Neural cell (in vitro differentiated cells): ENCODE measurements around the gene NBEA. TPM values are rescaled to one million over a fixed set of nuclear protein-coding genes. Genes with fewer than 3 reads are reported as not detected.
"Not testable (repeated sequence)": the region's sequence is repeated elsewhere in the genome, so short reads cannot be mapped to it uniquely, and the experiment has no call there.

ENCODE experiments used
- H2AFZ ChIP-seq: fragments of 200-600, 300-800 bp; sonication (generic), shearing (Covaris generic); 2 replicates; pipeline ENCODE4 v1.6.0; 2014; ENCODE audit warnings: low read depth, mild to moderate bottlenecking, antibody characterized with exemption, low read length, moderate library complexity
- H3F3A ChIP-seq: fragments of 200-600 bp; shearing (Covaris generic); 2 replicates; pipeline ENCODE4 v1.6.1; 2016; ENCODE audit warnings: mild to moderate bottlenecking, moderate library complexity, mixed read lengths, antibody characterized with exemption, low read length; ENCODE audit not compliant: insufficient read depth, poor library complexity, severe bottlenecking
- H3K27ac ChIP-seq: fragments of 200-600, 300-800 bp; sonication (generic), shearing (Covaris generic); 2 replicates; pipeline ENCODE4 v1.5.1; 2014; ENCODE audit warnings: mild to moderate bottlenecking, low read length, moderate library complexity
- H3K27me3 ChIP-seq: fragments of 300-800, 200-600 bp; sonication (generic), shearing (Covaris generic); 2 replicates; pipeline ENCODE4 v1.6.0; 2014; ENCODE audit warnings: mild to moderate bottlenecking, low read depth, low read length, moderate library complexity; ENCODE audit not compliant: insufficient read depth
- H3K36me3 ChIP-seq: fragments of 300-800, 200-600 bp; sonication (generic), shearing (Covaris generic); 2 replicates; pipeline ENCODE4 v1.5.1; 2014; ENCODE audit warnings: mild to moderate bottlenecking, antibody characterized with exemption, low read length, moderate library complexity; ENCODE audit not compliant: insufficient read depth
- H3K4me2 ChIP-seq: fragments of 300-800, 200-600 bp; sonication (generic), shearing (Covaris generic); 2 replicates; pipeline ENCODE4 v1.6.0; 2014; ENCODE audit warnings: mild to moderate bottlenecking, low read length
- H3K4me3 ChIP-seq: fragments of 300-800, 200-600 bp; sonication (generic), shearing (Covaris generic); 2 replicates; pipeline ENCODE4 v1.5.1; 2014; ENCODE audit warnings: mild to moderate bottlenecking, low read length, moderate library complexity
- H3K79me2 ChIP-seq: fragments of 200-600 bp; shearing (Covaris generic); replicated peaks from 2 replicates; pipeline ENCODE4 v1.6.0; 2014; ENCODE audit warnings: mild to moderate bottlenecking, low read length, moderate library complexity; ENCODE audit not compliant: insufficient read depth
- H3K9ac ChIP-seq: fragments of 300-800, 200-600 bp; sonication (generic), shearing (Covaris generic); 2 replicates; pipeline ENCODE4 v1.6.1; 2016; ENCODE audit warnings: mild to moderate bottlenecking, low read length, mixed read lengths
- H3K9me2 ChIP-seq: fragments of 200-600 bp; shearing (Covaris generic); 2 replicates; pipeline ENCODE4 v1.6.1; 2016; ENCODE audit warnings: mild to moderate bottlenecking, low read length, mixed read lengths; ENCODE audit not compliant: insufficient read depth
- H3K9me3 ChIP-seq: fragments of 200-600, 300-800 bp; sonication (generic), shearing (Covaris generic); 2 replicates; pipeline ENCODE4 v1.6.1; 2016; ENCODE audit warnings: mild to moderate bottlenecking, mixed run types, low read length, moderate library complexity, mixed read lengths
- H4K20me1 ChIP-seq: fragments of 200-600 bp; shearing (Covaris generic); 2 replicates; pipeline ENCODE4 v1.6.1; 2016; ENCODE audit warnings: mild to moderate bottlenecking, mixed run types; ENCODE audit not compliant: insufficient read depth
- CTCF ChIP-seq: fragments of 450-650 bp; IDR thresholded peaks from 2 replicates; pipeline ENCODE4 v1.5.1; 2014; ENCODE audit warnings: antibody characterized with exemption, mild to moderate bottlenecking, moderate library complexity; ENCODE audit not compliant: poor library complexity, severe bottlenecking
- EP300 ChIP-seq: fragments of 450-650 bp; conservative IDR thresholded peaks from 2 replicates; pipeline ENCODE4 v1.6.1; 2014; ENCODE audit warnings: antibody characterized with exemption, mild to moderate bottlenecking, moderate library complexity; ENCODE audit not compliant: poor library complexity, severe bottlenecking
- EZH2 ChIP-seq: fragments of 200-600, 300-800 bp; shearing (Covaris generic), sonication (generic); IDR thresholded peaks from 2 replicates; pipeline ENCODE4 v1.6.1; 2014; ENCODE audit warnings: antibody characterized with exemption, low read length, borderline replicate concordance, mild to moderate bottlenecking; ENCODE audit not compliant: insufficient read depth, poor library complexity, severe bottlenecking
- MXI1 ChIP-seq: fragments of 450-650 bp; conservative IDR thresholded peaks from 2 replicates; pipeline ENCODE4 v1.6.1; 2014; ENCODE audit warnings: antibody characterized with exemption, mild to moderate bottlenecking; ENCODE audit not compliant: poor library complexity, severe bottlenecking
- POLR2AphosphoS5 ChIP-seq: IDR thresholded peaks from 2 replicates; pipeline ENCODE4 v1.6.1; 2012
- RAD21 ChIP-seq: fragments of 450-650 bp; conservative IDR thresholded peaks from 2 replicates; pipeline ENCODE4 v1.6.1; 2014; ENCODE audit warnings: antibody characterized with exemption, mild to moderate bottlenecking, moderate library complexity
- SMC3 ChIP-seq: fragments of 450-650 bp; conservative IDR thresholded peaks from 2 replicates; pipeline ENCODE4 v1.6.1; 2014; ENCODE audit warnings: antibody characterized with exemption, mild to moderate bottlenecking, moderate library complexity; ENCODE audit not compliant: poor library complexity
- TAF1 ChIP-seq: IDR thresholded peaks from 2 replicates; pipeline ENCODE4 v1.6.1; 2012; ENCODE audit warnings: low read depth
- polyA plus RNA-seq: library from polyadenylated mRNA; depleted of rRNA; stranded (reverse); fragments of >200 nt; gene quantifications from 2 replicates; pipeline ENCODE4 v1.2.3, GENCODE V29; 2014
- TF ChIP-seq, protein P1 (sequence below): IDR thresholded peaks from 2 replicates; pipeline ENCODE4 v1.6.1; 2012; ENCODE audit warnings: borderline replicate concordance

The NBEA gene
- polyA plus RNA-seq, 1 donor from 2014 or later = 55.8 TPM

- no peaks in the 10 kb centered on the region for H3K79me2 ChIP-seq
- no peak overlapping the region for H3K4me3 ChIP-seq
- no peaks in the 10 kb centered on the region for H4K20me1 ChIP-seq
- H3K9me2 ChIP-seq = no peaks in the 10 kb centered on the region
- no peak overlapping the region for H3K27ac ChIP-seq
- no peak overlapping the region for H3K9ac ChIP-seq
- no peaks in the 10 kb centered on the region for H3K36me3 ChIP-seq
- TF ChIP-seq POLR2AphosphoS5 (no peak), MXI1 (no peak), SMC3 (no peak), CTCF (no peak), RAD21 (no peak), EP300 (no peak), EZH2 (no peak), TAF1 (no peak)
- TF ChIP-seq, protein P1, sequence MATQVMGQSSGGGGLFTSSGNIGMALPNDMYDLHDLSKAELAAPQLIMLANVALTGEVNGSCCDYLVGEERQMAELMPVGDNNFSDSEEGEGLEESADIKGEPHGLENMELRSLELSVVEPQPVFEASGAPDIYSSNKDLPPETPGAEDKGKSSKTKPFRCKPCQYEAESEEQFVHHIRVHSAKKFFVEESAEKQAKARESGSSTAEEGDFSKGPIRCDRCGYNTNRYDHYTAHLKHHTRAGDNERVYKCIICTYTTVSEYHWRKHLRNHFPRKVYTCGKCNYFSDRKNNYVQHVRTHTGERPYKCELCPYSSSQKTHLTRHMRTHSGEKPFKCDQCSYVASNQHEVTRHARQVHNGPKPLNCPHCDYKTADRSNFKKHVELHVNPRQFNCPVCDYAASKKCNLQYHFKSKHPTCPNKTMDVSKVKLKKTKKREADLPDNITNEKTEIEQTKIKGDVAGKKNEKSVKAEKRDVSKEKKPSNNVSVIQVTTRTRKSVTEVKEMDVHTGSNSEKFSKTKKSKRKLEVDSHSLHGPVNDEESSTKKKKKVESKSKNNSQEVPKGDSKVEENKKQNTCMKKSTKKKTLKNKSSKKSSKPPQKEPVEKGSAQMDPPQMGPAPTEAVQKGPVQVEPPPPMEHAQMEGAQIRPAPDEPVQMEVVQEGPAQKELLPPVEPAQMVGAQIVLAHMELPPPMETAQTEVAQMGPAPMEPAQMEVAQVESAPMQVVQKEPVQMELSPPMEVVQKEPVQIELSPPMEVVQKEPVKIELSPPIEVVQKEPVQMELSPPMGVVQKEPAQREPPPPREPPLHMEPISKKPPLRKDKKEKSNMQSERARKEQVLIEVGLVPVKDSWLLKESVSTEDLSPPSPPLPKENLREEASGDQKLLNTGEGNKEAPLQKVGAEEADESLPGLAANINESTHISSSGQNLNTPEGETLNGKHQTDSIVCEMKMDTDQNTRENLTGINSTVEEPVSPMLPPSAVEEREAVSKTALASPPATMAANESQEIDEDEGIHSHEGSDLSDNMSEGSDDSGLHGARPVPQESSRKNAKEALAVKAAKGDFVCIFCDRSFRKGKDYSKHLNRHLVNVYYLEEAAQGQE = no peak
- no peak overlapping the region for H3K4me2 ChIP-seq
- H2AFZ ChIP-seq = no peak overlapping the region
- H3K27me3 ChIP-seq = no peaks in the 10 kb centered on the region
- H3F3A ChIP-seq = no peaks in the 10 kb centered on the region
- H3K9me3 ChIP-seq = no peaks in the 10 kb centered on the region
Measured at GRCh38 chr13:35107535-35107934, 165.5 kb downstream of the NBEA start.

- H2AFZ ChIP-seq, H3K36me3 ChIP-seq, H3K9ac ChIP-seq, H3K27ac ChIP-seq, H3K4me3 ChIP-seq, H3F3A ChIP-seq, H3K9me3 ChIP-seq, H3K27me3 ChIP-seq, H3K9me2 ChIP-seq, H3K4me2 ChIP-seq, H4K20me1 ChIP-seq, H3K79me2 ChIP-seq: not testable (repeated sequence)
Measured at GRCh38 chr13:35113612-35114011, 171.5 kb downstream of the NBEA start.

- Histone ChIP-seq H3F3A (no peaks in the 10 kb centered on the region), H3K9me3 (no peaks in the 10 kb centered on the region), H3K9ac (no peak overlapping the region), H3K36me3 (no peaks in the 10 kb centered on the region), H3K4me3 (no peak overlapping the region), H3K79me2 (no peaks in the 10 kb centered on the region), H3K27ac (no peak overlapping the region), H4K20me1 (no peaks in the 10 kb centered on the region), H3K9me2 (no peaks in the 10 kb centered on the region), H3K4me2 (no peak overlapping the region), H2AFZ (no peak overlapping the region), H3K27me3 (no peaks in the 10 kb centered on the region)
- no peak for TF ChIP-seq MXI1
- no peak for TF ChIP-seq TAF1
- TF ChIP-seq EZH2 = no peak
- no peak for TF ChIP-seq POLR2AphosphoS5
Measured at GRCh38 chr13:35127466-35127865, 185.4 kb downstream of the NBEA start.
